Osteocyte (in vitro differentiated cells): ENCODE data around the gene THSD4. TPM values are rescaled to one million over a fixed set of nuclear protein-coding genes. Genes with fewer than 3 reads are reported as not detected.

ENCODE experiments used
- DNase-seq: peaks from one replicate; pipeline ENCODE4 v3.0.0; 2021; ENCODE audit warnings: mixed read lengths; ENCODE audit not compliant: unreplicated experiment; ENCODE audit errors: extremely low spot score
- H3K27ac Mint-ChIP-seq: one replicate; pipeline ENCODE4 v1.8.0; 2021; ENCODE audit warnings: mild to moderate bottlenecking, mixed read lengths; ENCODE audit not compliant: unreplicated experiment
- H3K27me3 Mint-ChIP-seq: one replicate; pipeline ENCODE4 v1.8.0; 2021; ENCODE audit warnings: mixed read lengths; ENCODE audit not compliant: unreplicated experiment
- H3K36me3 Mint-ChIP-seq: one replicate; pipeline ENCODE4 v1.8.0; 2021; ENCODE audit warnings: mixed read lengths; ENCODE audit not compliant: unreplicated experiment
- H3K4me1 Mint-ChIP-seq: one replicate; pipeline ENCODE4 v1.8.0; 2021; ENCODE audit warnings: mixed read lengths; ENCODE audit not compliant: unreplicated experiment
- H3K4me3 Mint-ChIP-seq: one replicate; pipeline ENCODE4 v1.8.0; 2021; ENCODE audit warnings: mild to moderate bottlenecking, moderate library complexity, mixed read lengths; ENCODE audit not compliant: unreplicated experiment
- H3K9me3 Mint-ChIP-seq: one replicate; pipeline ENCODE4 v1.8.0; 2021; ENCODE audit warnings: mixed read lengths; ENCODE audit not compliant: unreplicated experiment
- total RNA-seq: library from RNA; stranded (reverse); gene quantifications from 2 replicates; pipeline ENCODE4 v1.2.1, GENCODE V29; 2021
- TF ChIP-seq, protein P1 (sequence below): fragments of 200-600 bp; sonication (generic); IDR thresholded peaks from 2 replicates; pipeline ENCODE4 v1.5.0; 2021; ENCODE audit warnings: antibody characterized with exemption, mild to moderate bottlenecking, moderate library complexity

THSD4 gene
- total RNA-seq, 1 donor from 2014 or later, result 5.7 TPM

DNA sequence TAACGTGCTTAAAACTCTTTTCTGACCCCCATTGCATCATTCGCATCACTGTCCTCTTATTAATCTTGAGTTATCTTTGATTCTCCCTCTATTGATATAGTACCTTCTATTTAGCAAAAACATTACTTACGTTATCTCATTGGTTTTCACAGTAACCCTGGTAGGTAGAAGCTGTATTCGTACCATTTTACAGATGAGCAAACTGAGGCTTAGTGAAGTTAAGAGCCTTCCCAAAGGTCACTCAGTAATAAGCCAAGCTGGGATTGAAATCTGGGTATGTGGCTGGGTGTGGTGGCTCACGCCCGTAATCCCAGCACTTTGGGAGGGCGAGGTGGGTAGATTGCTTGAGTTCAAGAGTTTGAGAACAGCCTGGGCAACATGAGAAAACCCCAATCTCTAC is 244.0 kb downstream of the THSD4 start:
- Mint-ChIP-seq H3K9me3 (no peaks in the 10 kb centered on the region), H3K27ac (no peak overlapping the region), H3K36me3 (no peaks in the 10 kb centered on the region), H3K4me1 (peaks cover 2% of the 10 kb centered on the region), H3K4me3 (no peak overlapping the region), H3K27me3 (no peaks in the 10 kb centered on the region)
- TF ChIP-seq, protein P1, sequence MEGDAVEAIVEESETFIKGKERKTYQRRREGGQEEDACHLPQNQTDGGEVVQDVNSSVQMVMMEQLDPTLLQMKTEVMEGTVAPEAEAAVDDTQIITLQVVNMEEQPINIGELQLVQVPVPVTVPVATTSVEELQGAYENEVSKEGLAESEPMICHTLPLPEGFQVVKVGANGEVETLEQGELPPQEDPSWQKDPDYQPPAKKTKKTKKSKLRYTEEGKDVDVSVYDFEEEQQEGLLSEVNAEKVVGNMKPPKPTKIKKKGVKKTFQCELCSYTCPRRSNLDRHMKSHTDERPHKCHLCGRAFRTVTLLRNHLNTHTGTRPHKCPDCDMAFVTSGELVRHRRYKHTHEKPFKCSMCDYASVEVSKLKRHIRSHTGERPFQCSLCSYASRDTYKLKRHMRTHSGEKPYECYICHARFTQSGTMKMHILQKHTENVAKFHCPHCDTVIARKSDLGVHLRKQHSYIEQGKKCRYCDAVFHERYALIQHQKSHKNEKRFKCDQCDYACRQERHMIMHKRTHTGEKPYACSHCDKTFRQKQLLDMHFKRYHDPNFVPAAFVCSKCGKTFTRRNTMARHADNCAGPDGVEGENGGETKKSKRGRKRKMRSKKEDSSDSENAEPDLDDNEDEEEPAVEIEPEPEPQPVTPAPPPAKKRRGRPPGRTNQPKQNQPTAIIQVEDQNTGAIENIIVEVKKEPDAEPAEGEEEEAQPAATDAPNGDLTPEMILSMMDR, result no peak
- no peak for DNase-seq

DNA sequence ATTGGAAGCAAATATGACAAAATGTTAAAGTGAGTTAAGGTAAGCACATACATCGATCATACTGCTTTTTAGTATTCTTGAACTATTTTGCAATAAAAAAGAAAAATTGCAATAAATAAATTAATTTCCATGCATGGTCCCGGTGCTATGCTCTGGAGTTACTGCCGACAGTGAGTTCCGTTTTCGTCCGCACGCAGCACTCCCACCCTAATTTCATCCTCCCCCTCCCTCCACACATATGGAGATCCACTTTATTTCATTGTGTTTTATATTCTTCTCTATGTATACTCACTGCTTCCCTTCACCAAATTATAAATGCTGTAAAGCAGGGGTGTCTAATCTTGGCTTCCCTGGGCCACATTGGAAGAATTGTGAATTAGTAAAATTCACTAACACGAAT is 247.3 kb downstream of the THSD4 start:
- Mint-ChIP-seq H3K4me1 (no peaks in the 10 kb centered on the region), H3K4me3 (no peak overlapping the region), H3K36me3 (no peaks in the 10 kb centered on the region), H3K27ac (no peak overlapping the region), H3K9me3 (no peaks in the 10 kb centered on the region), H3K27me3 (no peaks in the 10 kb centered on the region)
- no peak for DNase-seq
- TF ChIP-seq, protein P1, result no peak

DNA sequence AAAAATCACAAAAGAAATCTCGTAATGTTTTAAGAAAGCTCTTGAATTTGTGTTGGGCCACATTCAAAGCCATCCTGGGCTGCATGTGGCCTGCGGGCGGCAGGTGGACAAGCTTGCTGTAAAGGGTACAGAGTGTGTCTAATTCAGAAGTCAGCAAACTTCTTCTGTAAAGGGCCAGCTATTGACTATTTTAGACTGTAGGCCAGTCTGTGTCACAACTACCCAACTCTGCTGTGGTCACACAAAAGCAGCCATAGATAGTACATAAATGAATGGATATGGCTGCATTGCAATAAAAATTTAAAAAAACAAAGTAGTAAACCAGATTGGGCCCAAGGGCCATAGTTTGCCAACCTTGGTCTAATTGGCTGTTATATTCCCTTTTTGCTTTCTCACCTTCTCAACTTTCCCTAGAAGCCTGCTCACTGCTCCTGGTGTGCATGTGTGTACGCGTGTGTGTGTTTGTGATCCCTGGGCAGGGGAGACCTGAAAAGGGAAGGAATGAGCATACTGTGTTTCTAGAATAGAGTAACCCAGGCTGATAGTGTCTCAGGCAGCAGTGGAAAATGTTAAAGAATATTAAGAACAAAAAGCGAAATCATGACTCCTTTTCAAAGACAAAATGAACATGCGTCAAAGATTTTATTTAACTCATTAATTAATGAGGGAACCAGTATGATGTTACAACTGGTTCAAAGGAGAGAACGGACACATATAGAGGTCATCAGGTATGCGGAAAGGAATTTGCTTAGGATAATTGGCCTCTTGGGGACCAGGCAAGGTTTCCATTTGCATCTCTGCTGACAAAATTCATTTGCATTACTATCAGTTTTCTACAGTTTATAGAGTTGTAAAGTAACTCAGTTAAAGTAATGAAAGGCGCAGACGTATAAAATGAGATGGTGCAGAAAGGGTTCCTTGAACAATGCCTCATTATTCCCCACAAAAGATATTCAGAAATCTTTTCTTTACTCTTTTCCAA is 248.0 kb downstream of the THSD4 start:
- H3K4me1 Mint-ChIP-seq, result no peaks in the 10 kb centered on the region
- DNase-seq, result no peak
- no peaks in the 10 kb centered on the region for H3K27me3 Mint-ChIP-seq
- H3K27ac Mint-ChIP-seq, result no peak overlapping the region
- H3K36me3 Mint-ChIP-seq, result no peaks in the 10 kb centered on the region
- no peaks in the 10 kb centered on the region for H3K9me3 Mint-ChIP-seq
- TF ChIP-seq, protein P1, result no peak
- no peak overlapping the region for H3K4me3 Mint-ChIP-seq

DNA sequence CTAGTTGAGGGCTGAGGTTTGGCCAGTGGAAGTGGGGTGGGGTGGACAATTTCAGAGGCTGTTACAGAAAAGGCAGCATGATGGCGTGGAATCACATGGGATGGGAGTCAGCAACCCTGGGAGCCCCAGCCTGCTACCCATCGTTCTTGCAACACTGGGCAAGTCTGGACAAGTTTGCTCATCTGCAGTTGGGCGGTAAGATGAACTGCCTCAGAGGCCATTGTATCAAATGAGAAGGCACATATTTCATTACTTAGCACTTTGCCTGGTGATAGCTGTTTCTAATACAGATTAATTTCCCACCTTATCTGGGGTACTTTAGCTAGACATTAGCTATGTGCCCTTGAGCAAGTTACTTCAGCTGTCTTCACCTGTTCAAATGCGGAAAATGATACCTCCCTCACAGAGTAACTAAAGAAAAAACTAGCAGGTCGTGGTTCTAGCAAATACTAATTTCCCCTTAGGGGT is 248.9 kb downstream of the THSD4 start:
- TF ChIP-seq, protein P1, result no peak
- Mint-ChIP-seq H3K27ac (no peak overlapping the region), H3K4me1 (no peaks in the 10 kb centered on the region), H3K4me3 (no peak overlapping the region), H3K36me3 (no peaks in the 10 kb centered on the region), H3K27me3 (no peaks in the 10 kb centered on the region), H3K9me3 (no peaks in the 10 kb centered on the region)
- no peak for DNase-seq

DNA sequence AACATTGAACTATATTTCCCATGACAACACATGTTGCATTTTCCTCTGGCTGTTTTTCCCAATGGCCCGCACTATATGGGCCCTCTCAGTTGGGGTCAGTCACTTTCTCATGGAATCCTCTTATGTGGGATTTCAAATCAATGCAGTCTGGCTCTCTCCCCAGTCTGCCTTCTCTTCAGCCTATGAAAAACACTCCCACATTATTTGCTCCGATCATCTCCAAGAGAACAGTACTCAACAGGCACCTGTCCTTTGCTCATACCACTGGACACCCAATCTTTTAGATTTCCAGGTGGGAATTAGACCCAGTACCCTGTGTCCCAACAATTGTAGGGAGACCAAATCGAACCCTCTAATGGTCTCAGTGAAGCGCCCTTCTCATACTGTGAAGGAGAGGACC is 251.3 kb downstream of the THSD4 start:
- no peak for DNase-seq
- H3K36me3 Mint-ChIP-seq, result peaks cover 3% of the 10 kb centered on the region
- TF ChIP-seq, protein P1, result no peak
- peaks cover 4% of the 10 kb centered on the region for H3K27me3 Mint-ChIP-seq
- peaks cover 10% of the 10 kb centered on the region for H3K9me3 Mint-ChIP-seq
- H3K4me1 Mint-ChIP-seq, result no peaks in the 10 kb centered on the region
- H3K4me3 Mint-ChIP-seq, result no peak overlapping the region
- H3K27ac Mint-ChIP-seq, result no peak overlapping the region
